GM21786 (cell line): Measurements from ENCODE around the gene DBR1.
A peak's percentile ranks its signal among the peaks of the same experiment; 100 is the strongest.

Experiments used
- ATAC-seq: cut with Tn5 transposase; IDR thresholded peaks from one replicate; pipeline ENCODE4 v1.9.1; 2021; ENCODE audit not compliant: unreplicated experiment

The DBR1 gene

DNA sequence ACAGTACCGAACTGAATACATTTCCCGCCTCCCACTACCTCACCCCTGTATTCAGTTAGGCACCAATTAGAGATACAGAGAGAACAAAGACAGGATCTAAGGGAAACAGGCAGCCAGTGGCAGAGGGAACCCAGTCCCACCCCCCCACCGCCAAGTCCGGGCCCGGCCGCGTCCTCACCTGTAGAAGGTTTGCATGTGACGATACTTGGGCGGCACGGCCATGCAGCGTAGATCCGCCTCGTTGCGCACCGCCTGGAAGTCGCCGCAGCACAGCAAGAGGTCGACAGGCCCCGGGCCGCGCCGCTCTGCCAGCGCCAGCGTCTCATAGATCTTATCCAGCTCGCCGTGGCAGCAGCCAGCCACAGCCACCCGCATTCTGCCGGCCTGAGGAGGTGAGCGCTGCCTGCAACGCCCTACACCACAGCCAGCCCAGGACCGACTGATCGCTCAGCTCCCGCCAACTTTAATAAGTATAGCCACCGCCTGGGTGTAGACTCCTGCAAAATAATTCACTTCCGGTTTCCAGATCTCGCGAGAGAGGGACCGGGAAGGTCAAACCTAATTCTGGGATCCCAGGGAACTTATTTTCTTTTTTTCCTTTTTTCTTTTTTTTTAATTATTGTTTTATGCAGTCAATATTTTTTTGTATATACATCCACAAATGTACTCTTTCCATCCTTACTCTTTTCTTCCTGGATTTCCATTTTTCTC is at the start of gene DBR1:
TSS of gene DBR1 (minus strand) at position 501 of the 711 bp plus-strand sequence. CDS start at position 375, 126 bp downstream.
- peak; percentile 88 for ATAC-seq

- ATAC-seq, result no peak
These were observed 48.2 kb upstream of the DBR1 start for GRCh38 chr3:138222942-138223287.

- no peak for ATAC-seq
These were observed 47.6 kb upstream of the DBR1 start for GRCh38 chr3:138222131-138222941.

- ATAC-seq, result no peak
These were observed 46.1 kb upstream of the DBR1 start for GRCh38 chr3:138220788-138221187.

DNA sequence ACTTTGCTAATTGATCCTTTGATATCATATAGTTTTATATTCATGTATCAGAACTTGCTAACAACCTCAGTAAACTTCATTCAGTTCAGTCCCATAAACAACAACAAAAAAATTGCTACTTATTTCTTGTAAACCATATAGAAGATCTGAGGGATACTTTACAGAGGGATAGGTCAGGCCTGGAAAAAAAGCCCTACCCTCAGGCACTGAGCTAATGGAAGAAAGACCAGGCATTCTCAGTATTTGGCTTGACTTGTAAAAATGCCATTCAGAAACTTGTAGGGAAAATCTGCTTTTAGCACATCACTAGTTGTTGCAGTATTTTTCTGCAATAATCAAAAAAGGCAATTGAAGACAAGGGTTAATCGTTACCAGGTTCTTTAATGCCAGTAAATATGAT is 45.5 kb upstream of the DBR1 start:
- no peak for ATAC-seq

DNA sequence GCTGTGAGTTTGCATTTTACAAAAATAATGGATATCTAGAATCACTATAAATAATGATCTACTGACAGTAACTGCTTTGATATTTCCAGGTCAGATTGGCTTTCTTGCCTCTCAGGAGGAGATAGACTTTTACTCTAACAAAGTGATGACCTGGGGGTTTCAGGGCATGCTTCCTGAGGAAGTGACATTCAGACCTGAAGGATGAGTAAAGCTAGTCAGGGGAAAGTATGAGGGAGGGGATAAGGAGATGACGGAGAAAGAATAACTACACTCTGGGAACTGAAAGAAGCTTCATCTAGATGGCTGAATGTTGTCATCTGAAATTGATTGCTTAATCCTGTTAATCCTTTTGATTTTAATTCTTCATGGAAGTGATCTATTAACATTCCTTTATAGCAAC is 44.5 kb upstream of the DBR1 start:
- ATAC-seq, result no peak

GRCh38 chr3:138213398-138214085 is 38.8 kb upstream of the DBR1 start:
- no peak for ATAC-seq

DNA sequence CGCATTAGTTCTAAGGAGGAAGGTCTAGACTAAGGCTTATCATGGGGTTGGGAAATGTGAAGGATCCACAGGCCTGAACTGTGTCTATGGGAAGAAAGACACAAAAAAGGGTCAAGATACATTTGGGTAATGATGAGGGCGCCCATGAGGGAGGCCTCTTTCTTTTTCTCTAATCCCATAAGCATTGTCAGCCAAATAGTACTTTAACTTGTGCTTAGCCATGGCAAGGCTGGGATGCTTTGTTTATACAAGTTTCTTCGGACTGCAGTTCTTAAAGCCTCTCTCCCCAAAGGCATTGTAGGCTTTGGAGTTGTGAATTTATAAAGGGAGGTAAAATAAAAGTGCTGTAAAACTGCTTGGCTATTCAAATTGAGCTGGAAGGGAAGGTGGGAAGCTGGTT is 35.8 kb upstream of the DBR1 start:
- ATAC-seq, result no peak

GRCh38 chr3:138206196-138206595 is 31.5 kb upstream of the DBR1 start:
- no peak for ATAC-seq

DNA sequence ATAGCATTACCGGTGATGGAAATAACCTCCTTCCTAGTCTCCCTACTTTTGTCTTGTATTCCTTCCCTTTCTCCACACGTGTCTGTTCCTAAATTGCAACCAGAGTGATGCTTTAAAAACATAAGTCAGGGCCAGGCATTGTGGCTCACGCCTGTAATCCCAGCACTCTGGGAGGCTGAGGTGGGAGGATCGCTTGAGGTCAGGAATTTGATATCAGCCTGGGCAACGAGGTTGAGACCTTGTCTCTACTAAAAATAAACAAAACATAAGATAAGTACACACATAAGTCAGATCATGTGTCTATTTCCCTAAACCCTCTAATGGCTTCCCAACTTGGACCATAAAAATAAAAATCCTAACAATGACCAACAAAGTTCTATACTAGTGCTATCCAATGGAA is 30.8 kb upstream of the DBR1 start:
- no peak for ATAC-seq

DNA sequence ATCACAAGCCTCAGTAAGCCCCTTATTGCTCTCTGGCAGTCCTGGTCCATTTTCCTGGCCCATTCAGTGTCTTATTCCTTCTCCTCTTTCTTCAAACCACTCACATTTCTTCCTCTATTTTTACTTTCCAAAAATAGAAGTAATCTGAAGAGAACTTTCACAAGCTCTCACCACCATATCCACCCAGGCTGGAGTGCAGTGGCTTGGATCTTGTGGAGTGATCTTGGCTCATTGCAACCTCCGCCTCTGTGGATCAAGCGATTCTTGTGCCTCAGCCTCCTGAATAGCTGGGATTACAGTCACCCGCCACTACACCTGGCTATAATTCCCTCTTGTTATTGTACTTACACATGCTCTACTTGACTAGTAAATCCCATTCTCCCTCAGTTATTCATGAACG is 29.2 kb upstream of the DBR1 start:
- ATAC-seq, result no peak

- ATAC-seq, result no peak
These were observed 28.4 kb upstream of the DBR1 start for GRCh38 chr3:138202945-138203701.

- no peak for ATAC-seq
These were observed 25.7 kb upstream of the DBR1 start for GRCh38 chr3:138200424-138200823.

DNA sequence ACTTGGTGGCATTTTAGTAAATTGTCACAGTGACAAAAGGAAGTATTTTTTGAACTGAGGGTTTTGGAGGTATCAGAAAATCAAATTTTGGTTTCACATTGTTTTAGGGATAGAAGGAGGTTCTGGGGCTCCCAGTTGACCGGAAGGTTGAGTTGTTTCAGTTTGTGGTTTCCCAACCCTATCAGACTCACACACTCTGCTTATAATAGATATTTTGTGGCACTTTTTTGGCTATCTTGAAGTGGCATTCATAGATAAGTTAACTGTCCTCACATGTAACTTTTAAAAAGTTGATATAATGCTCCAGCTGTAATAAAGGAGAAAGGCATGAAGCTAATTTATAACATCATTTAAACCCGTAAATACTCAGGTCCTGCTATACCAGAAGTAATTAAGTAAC is 25.1 kb upstream of the DBR1 start:
- peak; percentile 52 for ATAC-seq

DNA sequence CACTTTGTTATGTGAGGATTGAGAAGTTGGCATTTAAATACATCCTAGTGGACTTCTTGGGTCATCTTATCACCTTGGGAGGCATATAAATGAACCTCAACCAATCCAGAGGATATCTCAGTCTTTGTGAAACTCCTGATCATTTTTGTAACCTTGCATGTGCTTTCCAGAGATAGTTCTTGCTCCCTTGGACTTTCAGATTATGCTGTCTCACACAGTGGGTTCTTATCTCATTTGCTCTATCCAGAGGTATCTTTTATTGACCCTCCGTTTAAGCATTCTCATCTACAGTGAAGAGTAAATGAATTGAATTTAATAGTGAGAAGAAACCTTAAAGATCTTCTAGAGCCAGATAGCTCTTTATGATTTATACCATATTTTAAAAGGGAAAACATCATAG is 22.8 kb upstream of the DBR1 start:
- no peak for ATAC-seq

GRCh38 chr3:138197058-138197457 is 22.3 kb upstream of the DBR1 start:
- no peak for ATAC-seq

- ATAC-seq, result no peak
These were observed 21.3 kb upstream of the DBR1 start for GRCh38 chr3:138196023-138196422.

GRCh38 chr3:138195481-138195880 is 20.8 kb upstream of the DBR1 start:
- ATAC-seq, result no peak

- ATAC-seq, result no peak
These were observed 13.5 kb upstream of the DBR1 start for GRCh38 chr3:138188013-138188730.

- peak; percentile 57 for ATAC-seq
These were observed 12.7 kb upstream of the DBR1 start, which contains the start of gene ARMC8 for GRCh38 chr3:138187296-138188012. ARMC8 (plus strand) TSS chr3:138187301; CDS start chr3:138187555, 254 bp downstream.
